ENCODE measurements around the gene ANKS3.

ANKS3 gene

GRCh38 chr16:4693956-4694641, 40.0 kb downstream of the ANKS3 start:
- H3K27ac ChIP-seq, result peak overlapping the region; percentile 97
- peak; percentile 78; the same call in 1 of the 2 replicates for TF ChIP-seq ZFX (IDR thresholded peaks at IDR 0.05)
- TF ChIP-seq CTCF (conservative IDR thresholded peaks at IDR 0.05), result no peak

- TF ChIP-seq ZFX (IDR thresholded peaks at IDR 0.05) (no peak), CTCF (conservative IDR thresholded peaks at IDR 0.05) (no peak; the same call in 1 of the 2 replicates)
- H3K27ac ChIP-seq, result peak within 1 kb of the TSS; percentile 97
Measured at GRCh38 chr16:4693296-4693955, 40.6 kb downstream of the ANKS3 start, which contains the start of gene NUDT16L1. Gene NUDT16L1, plus strand, starts transcription at chr16:4693562. Its CDS starts 165 bp downstream, at chr16:4693727.

- peak overlapping the region; percentile 97 for H3K27ac ChIP-seq
- TF ChIP-seq CTCF (conservative IDR thresholded peaks at IDR 0.05) (no peak), ZFX (IDR thresholded peaks at IDR 0.05) (no peak)
Measured at GRCh38 chr16:4692460-4693295, 41.4 kb downstream of the ANKS3 start.

DNA sequence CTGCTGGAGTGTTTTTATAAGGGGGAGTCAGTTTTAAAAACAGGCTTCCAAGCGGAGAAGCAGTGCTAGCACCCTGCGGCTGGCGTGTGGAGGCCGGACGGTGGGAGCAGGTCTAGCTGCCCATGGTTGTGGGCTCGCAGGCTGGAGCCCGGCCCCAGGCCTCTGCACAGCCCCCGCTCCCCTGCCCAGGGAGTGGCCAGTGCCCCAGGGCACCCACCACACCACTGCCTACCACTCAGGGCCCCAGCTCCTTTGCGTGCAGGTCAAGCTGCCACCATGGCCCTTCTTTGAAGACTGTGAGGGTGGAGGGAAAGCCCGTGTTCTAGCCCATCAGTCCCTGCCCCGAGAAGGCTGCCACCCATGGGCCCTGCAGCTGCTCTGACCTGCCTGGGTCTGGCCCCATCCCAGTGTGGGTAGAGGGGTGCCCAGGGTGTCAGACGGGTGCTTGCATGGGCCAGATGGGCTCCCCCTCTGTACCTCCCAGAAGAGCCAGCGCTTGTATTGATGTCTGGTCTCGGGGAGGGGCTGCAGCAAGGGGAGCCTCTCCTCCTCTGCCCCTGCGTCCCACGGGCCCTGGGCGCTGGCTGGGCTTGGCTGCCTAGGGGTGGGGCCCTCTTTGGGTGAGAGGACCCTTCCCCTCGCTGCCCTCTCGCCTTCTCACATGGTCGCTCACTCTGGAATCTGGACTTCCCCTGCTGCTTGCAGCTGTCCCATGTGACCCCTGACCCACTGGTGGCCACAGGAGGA, 42.2 kb downstream of the ANKS3 start:
- H3K27ac ChIP-seq, result peak overlapping the region; percentile 97

DNA sequence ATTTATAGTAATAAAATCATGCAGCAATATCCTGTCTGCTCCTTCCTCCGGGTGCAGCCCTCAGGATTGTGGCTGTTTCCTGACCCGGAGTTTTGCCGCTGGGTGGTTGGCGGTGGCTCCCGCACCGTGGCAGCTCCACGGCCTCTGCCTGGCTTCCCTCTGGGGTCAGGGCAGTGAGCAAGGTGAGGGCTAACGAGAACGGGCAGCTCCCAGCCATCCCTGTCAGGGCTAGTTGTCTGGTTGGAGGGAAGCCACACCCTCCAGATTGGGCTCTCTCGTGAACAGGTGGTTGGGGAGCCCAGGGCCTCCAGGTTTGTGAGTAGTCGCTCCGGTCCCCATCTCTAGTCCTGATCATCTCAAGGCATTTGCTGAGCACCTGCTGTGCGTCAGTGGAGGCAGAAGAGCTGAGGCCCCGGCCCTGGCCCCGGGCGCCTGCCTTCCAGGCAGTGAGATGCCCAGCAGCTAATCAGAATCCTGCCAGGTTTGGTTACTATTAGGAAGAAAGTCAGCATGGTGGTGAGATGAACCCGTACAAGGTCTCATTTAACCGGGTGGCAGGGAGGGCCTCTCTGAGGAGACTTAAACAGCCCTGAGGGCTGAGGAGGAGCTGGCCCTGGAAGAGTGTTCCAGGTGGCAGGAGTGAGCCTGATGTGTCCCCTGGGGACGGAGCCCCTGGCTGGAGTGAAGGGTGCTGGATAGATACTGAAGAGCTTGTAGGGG, 43.0 kb downstream of the ANKS3 start:
- TF ChIP-seq ZFX (IDR thresholded peaks at IDR 0.05) (no peak), CTCF (conservative IDR thresholded peaks at IDR 0.05) (no peak)
- no peak overlapping the region for H3K27ac ChIP-seq

More for the DNA sequence above, 42.2 kb downstream of the ANKS3 start:
- no peak for TF ChIP-seq ZFX (IDR thresholded peaks at IDR 0.05)
- no peak for TF ChIP-seq CTCF (conservative IDR thresholded peaks at IDR 0.05)

- TF ChIP-seq CTCF (conservative IDR thresholded peaks at IDR 0.05), result no peak
- TF ChIP-seq ZFX (IDR thresholded peaks at IDR 0.05), result no peak
- H3K27ac ChIP-seq, result no peak overlapping the region
Measured at GRCh38 chr16:4689864-4690704, 44.0 kb downstream of the ANKS3 start.

Data from C4-2B (cell line).